Right ventricle myocardium inferior (tissue), 1 donor: ENCODE results near the gene DGCR8. TPM values are rescaled to one million over a fixed set of nuclear protein-coding genes. Genes with fewer than 3 reads are reported as not detected.
"Not testable (repeated sequence)": the region's sequence is repeated elsewhere in the genome, so short reads cannot be mapped to it uniquely, and the experiment has no call there.

Experiments
- ATAC-seq: fragments of 200-7000 bp; cut with Tn5 transposase; one replicate; pipeline ENCODE4 v1.9.1; 2020; ENCODE audit warnings: mild to moderate bottlenecking, moderate library complexity
- DNase-seq: peaks from one replicate; pipeline ENCODE4 v3.0.0; 2021; ENCODE audit errors: missing footprints
- intact Hi-C: fragments of 100-400 bp; cut with DNase I; formaldehyde crosslinking; loops from one replicate; pipeline ENCODE4 v1.11.0; 2022
- microRNA-seq: library from miRNA; unstranded; fragments of <30 nt; microRNA quantifications from one replicate; pipeline ENCODE4 v1.2.0, GENCODE V29; 2020
- total RNA-seq: library from RNA; stranded (reverse); fragmentation: NEBNext Ultra II Directional; extraction: Animal tissue kit (Norgen Biotek cat#: 25700); gene quantifications from one replicate; pipeline ENCODE4 v1.2.1, GENCODE V29; 2021
- donor health status: DM: no; HTN: yes; CAD: no; lungs with severe emphysema.

The DGCR8 gene
- total RNA-seq, 1 donor from 2014 or later = 18.0 TPM

DNA sequence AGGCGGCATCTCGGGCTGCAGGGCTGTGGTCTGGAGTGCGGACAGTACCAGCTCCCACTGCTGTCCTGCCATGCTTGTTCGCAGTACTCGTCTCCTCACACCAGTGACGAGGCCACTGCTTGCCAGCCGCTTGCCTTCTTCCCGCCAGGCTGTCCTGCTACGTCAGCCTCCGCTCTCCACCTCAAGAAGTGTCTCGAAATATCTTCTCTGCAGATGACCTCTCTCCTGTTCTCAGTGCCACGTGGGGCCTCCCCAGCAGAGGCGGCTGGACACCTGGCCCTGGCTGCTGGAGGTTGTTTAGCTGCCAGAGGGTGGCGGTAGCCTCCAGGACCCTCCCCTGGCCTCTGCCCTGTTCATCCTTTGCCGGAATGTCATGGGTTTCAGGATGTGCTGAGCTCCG, 73.9 kb downstream of the DGCR8 start:
- intact Hi-C loops = no loop called here
- DNase-seq (no peak), ATAC-seq (no peak)

DNA sequence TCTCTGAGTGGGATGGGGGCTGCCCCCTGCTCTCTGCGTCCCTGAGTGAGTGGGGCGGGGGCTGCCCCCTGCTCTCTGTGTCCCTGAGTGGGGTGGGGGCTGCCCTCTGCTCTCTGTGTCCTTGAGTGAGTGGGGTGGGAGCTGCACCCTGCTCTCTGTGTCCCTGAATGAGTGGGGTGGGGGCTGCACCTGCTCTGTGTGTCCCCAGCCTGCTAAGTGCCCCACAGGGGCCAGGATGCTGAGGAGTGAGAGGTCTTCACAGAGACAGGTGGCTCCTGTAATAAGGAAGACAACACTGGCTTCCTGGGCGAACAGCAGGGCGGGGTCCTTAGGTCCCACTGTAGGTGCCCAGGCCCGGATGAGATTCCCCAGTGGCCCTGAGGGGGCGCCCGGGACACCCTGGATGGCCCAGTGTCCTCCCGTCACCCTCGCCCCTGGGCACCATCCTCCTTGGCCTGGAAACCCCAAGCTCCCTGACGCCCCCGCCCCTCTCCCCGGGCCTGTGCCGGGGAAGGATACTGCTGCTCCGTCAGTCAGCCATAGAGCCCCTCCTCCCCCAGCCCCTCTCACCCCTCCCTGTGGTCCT, 74.7 kb downstream of the DGCR8 start:
- intact Hi-C loops = no loop called here
- DNase-seq (no peak), ATAC-seq (no peak)

DNA sequence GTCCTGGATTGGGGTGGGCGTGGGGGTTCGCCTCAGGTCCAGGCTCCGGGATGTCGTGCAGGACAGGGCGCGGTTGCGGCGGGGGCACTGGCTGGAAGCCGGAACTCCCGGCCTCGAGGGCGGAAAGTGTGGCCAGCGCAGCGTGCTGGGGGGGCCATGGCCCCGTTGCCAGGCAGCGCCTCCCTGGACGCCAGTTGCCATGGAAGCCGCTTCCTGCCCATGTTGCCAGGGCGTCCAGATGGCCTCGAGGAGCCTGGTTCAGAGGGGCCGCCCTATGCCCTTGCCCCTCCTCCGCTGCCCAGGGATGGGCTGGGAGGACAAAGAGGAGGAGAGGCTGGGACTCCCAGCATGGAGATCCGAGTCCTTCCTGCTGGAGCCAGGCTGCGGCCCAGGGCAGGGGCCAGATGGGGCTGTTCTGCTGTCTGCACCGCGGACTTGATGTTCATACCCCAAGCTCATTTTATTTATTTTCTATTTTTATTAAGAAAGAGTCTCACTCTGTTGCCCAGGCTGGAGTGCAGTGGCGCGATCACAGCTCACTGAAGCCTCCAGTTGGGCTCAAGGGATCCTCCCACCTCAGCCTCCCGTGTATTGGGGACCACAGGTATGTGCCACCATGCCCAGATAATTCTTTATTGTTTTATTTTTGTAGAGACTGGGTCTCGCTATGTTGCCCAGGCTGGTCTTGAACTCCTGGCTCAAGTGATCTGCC, 75.4 kb downstream of the DGCR8 start:
- ATAC-seq = no peak
- DNase-seq = no peak
- intact Hi-C loops = no loop called here

DNA sequence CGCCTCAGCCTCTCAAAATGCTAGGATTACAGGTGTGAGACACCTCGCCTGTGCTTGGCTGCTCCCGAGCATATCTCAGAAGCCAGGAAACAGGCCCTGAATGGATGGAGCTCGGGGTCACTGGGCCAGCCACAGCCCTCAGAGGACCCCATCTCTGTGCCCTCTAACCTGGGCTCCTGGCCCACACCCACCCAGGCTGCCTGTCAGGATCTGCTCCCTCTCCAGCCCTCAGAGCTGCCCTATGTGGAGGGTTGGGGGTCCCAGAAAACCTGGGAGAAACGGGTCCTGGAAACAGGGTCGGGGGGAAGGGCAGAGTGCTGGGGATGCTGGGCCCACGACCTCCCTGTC, 76.0 kb downstream of the DGCR8 start:
- ATAC-seq (no peak), DNase-seq (no peak)
- intact Hi-C loops = no loop called here

- DNase-seq = peak; percentile 86
- intact Hi-C loops = loop anchor here (1.0 kb wide), 2 partner anchors 111 to 128 kb away; partner anchors contain the start of gene RTN4R
- peak; percentile 60 for ATAC-seq
Observed at GRCh38 chr22:20156611-20157429, 76.8 kb downstream of the DGCR8 start.

DNA sequence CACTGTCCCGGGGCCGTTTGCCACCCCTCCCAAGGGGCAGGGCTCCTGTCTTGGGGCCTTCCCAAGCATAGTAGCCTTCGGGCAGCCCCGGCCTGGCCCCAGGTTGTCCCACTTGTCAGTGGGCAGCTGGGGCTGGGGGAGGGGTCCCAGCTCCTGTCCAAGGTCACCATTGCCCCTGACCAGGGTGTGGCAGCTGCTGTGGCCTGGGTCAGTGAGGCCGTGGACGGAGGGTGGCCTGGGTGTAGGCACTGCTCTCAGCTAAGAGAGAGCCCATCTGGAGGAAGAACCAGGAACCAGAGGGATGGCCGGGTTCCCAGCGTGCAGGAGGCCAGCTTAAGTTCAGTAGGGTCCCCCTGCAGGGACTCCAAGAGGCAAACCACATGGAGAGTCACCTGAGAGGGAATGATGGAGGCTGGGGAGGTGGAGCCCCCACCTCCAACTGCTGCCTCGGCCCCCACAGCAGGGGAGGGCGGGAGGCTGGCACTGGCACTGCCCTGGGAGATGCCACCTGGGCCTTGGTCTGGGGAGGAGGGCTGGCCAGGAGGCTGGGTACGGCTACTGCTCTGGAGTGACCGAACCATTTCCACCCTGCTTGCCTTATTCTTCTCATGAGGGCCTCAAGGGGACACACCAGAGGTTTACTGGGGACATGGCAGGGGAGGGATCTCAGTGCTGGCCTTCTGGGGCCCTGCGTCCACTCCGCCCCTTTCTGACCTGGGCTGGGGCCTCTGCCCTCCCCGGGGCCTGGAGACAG, 77.6 kb downstream of the DGCR8 start:
- DNase-seq (no peak), ATAC-seq (no peak)
- intact Hi-C loops = loop anchor here (1.0 kb wide), 2 partner anchors 111 to 128 kb away; partner anchors contain the start of gene RTN4R

DNA sequence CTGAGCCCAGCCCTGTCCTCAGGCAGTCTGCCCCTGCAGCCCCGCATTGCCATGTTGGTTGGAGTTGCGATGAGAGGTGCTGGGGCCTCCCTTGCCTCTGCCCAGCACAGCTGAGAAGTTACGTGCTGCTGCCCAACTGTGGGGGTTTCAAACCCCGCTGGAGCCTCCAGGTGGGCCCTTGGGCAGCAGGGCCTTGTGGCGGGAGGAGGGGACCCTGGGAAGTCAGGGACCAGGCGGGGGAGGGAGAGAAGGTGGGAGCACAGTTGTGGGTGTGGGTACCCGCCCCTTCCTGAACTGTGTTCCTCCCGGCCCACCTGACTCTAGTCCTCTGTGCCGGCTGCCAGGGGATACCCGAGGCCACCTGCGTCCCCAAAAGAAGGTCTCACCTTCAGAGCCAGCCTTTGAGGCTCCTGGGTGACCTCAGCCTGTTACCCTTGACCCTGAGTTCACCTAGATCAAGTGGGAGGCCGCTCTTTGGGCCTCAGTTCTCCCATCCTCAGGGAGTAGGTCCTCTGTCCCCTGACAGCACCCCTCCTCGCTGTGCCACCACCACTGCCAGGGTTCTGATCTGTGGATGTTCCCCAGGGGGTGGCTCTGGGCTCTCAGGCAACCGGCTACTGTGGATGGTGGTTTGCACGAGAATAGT, 78.5 kb downstream of the DGCR8 start:
- intact Hi-C loops = no loop called here
- ATAC-seq = no peak
- DNase-seq = no peak

GRCh38 chr22:20159076-20159475, 79.0 kb downstream of the DGCR8 start:
- ATAC-seq = no peak
- intact Hi-C loops = no loop called here
- no peak for DNase-seq

- DNase-seq, ATAC-seq, intact Hi-C loops: not testable (repeated sequence)
Observed at GRCh38 chr22:20159531-20159930, 79.5 kb downstream of the DGCR8 start.

DNA sequence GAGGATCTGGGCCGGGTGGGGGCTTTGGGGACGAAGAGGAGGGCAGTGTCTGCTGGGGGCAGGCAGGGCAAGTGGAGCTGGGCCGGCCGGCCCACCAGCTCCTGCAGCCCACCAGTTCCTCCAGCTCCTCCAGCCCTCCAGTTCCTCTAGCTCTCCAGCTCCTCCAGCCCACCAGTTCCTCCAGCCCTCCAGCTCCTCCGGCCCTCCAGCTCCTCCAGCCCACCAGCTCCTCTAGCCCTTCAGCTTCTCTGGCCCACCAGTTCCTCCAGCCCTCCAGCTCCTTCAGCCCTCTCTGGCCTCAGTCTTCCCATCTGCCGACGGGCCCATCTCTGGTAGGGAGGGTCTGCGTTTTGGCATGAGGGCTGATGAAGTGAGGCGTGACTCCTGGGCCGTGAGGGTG, 80.0 kb downstream of the DGCR8 start:
- no peak for ATAC-seq
- no peak for DNase-seq
- intact Hi-C loops = no loop called here

Small RNA genes within 50 kb of the gene (microRNA-seq; reads per million reads assigned to microRNA genes)
- gene MIR185 = 1,077 reads per million, percentile 84 among the genes with 10 or more reads in this experiment
- gene MIR6816 = not detected

Other genes starting within 250 kb of the DGCR8 start
- gene GNB1L, start 225.4 kb upstream of the DGCR8 start, total RNA-seq = 1.9 TPM
- gene RTL10, start 225.4 kb upstream of the DGCR8 start, total RNA-seq = 8.5 TPM
- 104 TPM for gene COMT, start 138.5 kb upstream of the DGCR8 start, total RNA-seq
- 40.9 TPM for gene TXNRD2, start 138.4 kb upstream of the DGCR8 start, total RNA-seq
- 30.5 TPM for gene ARVCF, start 63.4 kb upstream of the DGCR8 start, total RNA-seq
- gene TANGO2, start 59.1 kb upstream of the DGCR8 start, total RNA-seq = 54.6 TPM
- gene RANBP1, start 35.9 kb downstream of the DGCR8 start, total RNA-seq = 42.7 TPM
- 24.5 TPM for gene TRMT2A, start 37.0 kb downstream of the DGCR8 start, total RNA-seq
- gene ZDHHC8, start 51.6 kb downstream of the DGCR8 start, total RNA-seq = 44.4 TPM
- 0.32 TPM for gene CCDC188, start 70.8 kb downstream of the DGCR8 start, total RNA-seq
- gene RTN4R, start 188.1 kb downstream of the DGCR8 start, total RNA-seq = 1.2 TPM
- 44.2 TPM for gene DGCR6L, start 239.8 kb downstream of the DGCR8 start, total RNA-seq